ENCODE measurements around the gene PLXDC2.

The PLXDC2 gene

DNA sequence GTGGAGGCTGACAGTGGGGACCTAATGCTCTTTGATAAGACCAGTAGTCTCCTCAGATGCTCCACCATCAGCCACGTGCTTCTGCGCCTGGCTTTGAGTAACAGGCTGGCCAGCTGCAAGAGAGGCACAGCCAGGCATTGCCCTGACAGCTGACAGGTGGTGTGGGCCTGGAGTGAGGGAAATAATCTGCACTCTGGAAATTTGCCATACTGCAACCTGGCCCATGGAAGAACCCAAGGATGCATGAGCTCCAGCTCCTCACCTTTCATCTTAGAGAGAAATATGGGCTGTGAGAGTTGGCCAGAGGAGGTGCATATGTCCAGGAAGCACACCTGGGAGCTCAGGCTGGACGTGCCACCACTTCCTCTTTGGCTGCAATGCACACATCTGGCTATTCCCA is 118.9 kb downstream of the PLXDC2 start:
- DNase-seq (ENCODE audit: low read depth in 1 of 2, low spot score in 1 of 2), result no peak

DNA sequence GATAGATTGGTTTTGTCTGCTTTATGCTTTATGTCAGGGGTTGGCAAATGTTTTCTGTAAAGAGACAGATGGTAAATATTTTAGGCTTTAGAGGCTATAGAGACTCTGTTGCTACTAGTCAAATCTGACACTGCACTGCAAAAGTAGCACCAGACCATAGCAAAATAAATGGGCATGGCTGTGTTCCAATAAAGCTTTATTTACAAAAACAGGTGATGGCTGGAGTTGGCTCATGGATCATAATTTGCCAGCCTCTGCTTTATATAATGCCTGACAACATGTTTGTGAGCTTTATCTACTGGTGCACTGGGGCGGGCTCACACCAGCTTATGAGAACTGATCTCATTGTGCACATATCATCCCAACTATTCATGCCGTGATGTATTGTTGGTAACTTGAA is 120.1 kb downstream of the PLXDC2 start:
- DNase-seq (ENCODE audit: low read depth in 1 of 2, low spot score in 1 of 2), result no peak

DNA sequence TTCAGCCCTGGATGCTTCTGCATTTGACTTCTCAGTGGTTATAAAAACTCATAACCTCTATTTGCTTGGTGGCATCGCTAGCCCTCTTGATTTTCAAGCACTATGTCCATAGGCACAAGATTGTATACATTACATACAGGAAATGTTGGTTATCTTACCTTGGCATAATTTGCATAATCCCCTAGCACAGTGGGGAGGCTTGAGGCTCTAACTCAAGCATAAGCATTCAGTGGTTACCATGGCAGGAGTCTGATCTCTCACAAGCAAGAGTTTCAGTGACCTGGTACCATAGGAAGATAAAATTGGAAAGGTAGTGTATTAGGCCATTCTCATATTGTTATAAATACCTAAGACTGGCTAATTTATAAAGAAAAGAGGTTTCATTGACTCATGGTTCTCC is 121.8 kb downstream of the PLXDC2 start:
- no peak for DNase-seq (ENCODE audit: low read depth in 1 of 2, low spot score in 1 of 2)

DNA sequence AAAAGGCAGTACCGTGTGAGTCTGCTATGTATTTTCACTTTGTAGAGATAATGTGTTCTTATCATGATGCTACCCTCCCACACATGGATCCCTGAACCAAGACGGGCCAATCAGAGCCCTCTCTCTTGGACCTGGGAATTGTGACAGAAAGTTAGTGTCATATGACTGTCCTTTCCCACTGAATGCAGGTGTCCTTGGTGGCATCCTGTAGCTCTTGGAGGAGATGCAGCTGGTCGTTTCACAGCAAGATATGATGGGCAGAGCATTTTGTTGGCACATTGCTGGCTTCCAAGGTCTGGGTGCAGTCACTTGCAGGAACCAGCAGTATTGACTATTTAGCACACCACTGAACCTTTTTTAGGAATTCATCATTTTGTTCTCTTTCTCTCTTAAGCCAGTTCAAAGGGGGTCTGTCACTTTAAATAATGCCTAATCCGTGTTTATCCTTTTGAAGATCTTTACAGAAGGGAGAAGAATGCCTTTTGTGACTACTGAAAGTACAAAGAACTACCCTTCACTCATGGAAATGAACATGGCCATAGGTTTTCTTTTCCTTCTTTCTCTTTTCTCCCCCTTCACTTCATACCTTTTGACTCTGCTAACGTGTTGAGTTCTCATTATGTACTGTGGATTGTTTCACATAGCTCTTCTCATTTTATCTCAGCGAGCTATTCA is 125.1 kb downstream of the PLXDC2 start:
- no peak for DNase-seq (ENCODE audit: low read depth in 1 of 2, low spot score in 1 of 2)

DNA sequence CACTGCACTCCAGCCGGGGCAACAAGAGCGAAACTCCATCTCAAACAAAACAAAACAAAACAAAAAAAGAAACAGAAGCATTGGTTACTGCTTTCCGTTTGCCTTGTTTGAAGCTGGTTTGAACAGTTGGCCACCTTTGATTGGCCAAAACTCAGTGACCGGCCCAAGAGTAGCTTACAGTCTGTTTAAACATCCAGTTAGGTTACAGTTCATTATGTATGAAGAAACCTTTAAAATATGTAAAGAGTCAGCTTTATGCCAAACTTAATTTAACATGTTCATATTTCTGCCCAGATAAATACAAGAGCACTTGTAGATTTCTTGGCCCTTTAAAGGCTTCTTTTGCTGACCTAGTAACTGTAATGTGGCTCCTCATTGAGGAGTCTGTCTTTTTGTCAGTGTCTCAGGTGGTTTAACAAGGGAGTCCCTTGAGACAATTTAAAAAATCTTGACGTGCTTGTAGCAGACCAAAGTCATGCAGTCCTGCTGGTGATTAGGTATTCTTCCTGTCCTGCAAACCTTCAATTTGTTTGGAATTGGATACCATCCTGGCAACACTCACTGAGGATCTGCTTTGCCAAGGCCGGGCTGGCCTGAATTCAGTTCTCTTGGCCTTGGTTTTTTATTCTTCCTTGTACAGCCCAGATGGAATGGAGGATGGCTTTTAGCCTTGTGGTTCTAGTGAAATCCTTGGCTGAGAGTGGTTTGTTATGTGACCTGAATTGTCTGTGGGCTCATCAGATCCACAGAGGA is 128.9 kb downstream of the PLXDC2 start:
- no peak for DNase-seq (ENCODE audit: low read depth in 1 of 2, low spot score in 1 of 2)

DNA sequence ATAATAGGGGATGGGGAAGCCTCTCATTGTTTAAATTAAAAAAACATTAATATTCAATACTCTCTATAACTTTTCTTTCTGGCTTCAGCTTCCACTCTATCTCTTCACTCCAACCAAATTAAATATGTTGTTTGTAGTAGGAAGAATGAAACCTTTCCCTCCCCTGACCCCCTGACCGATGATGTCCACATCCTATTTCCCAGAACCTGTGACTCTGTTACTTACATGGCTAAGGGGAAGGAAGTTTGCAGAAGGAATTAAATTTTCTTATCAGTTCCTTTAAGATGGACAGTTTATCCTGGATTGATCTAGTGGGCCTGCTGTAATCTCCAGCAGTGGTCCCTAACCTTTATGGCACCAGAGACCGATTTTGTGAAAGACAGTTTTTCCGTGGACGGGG is 130.0 kb downstream of the PLXDC2 start:
- DNase-seq (ENCODE audit: low read depth in 1 of 2, low spot score in 1 of 2), result no peak

DNA sequence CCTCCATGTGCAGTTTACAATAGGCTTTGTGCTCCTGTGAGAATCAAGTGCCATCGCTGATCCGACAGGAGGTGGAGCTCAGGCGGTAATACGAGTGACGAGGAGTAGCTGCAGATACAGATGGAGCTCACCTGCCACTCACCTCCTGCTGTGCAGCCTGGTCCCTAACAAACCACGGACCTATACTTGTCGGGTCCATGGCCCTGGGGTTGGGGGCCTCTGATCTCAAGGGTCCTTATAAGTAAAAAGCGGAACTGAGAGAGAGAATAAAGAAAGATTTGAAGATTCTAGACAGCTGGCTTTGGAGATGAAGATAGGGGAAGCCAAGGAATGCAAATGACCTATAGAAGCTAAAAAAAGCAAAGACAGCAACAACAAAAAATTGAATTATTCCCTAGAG is 130.6 kb downstream of the PLXDC2 start:
- no peak for DNase-seq (ENCODE audit: low read depth in 1 of 2, low spot score in 1 of 2)

DNA sequence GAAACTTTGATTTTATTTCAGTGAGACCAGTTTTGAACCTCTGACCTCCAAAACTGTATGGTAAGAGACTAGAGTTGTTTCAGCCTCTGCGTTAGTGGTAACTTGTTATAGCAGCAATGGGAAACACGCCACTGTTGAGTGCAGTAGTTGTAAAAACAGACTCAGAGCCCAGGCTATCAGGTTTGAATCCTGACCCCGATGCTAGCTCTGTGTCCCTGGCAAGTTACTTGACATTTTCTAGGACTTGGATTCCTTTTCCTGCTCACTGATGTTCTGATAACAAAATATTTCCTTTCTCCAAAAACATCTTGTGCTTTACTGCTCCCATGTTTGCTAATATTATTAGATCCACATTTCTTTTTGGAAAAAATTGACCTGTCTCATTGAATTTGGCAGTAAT is 131.0 kb downstream of the PLXDC2 start:
- DNase-seq (ENCODE audit: low read depth in 1 of 2, low spot score in 1 of 2), result no peak

DNA sequence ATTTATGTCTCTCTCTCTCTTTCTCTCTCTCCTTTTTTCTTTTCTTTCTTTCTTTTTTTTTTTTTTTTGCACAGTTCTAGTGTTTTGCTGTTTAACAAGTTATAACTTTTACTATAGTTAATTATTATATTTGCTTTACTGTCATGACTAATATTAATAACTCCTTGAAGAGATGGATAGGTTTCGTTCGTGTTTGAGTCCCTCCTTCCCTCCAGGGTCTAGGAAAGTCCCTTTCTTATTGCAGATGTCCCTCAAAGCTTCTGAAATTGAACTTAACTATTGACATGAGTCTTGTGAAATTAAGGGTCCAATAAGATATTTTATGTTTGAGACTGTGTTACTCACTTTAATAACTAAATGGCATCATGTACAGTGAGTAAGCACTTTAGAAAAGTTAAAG is 131.4 kb downstream of the PLXDC2 start:
- DNase-seq (ENCODE audit: low read depth in 1 of 2, low spot score in 1 of 2), result no peak

DNA sequence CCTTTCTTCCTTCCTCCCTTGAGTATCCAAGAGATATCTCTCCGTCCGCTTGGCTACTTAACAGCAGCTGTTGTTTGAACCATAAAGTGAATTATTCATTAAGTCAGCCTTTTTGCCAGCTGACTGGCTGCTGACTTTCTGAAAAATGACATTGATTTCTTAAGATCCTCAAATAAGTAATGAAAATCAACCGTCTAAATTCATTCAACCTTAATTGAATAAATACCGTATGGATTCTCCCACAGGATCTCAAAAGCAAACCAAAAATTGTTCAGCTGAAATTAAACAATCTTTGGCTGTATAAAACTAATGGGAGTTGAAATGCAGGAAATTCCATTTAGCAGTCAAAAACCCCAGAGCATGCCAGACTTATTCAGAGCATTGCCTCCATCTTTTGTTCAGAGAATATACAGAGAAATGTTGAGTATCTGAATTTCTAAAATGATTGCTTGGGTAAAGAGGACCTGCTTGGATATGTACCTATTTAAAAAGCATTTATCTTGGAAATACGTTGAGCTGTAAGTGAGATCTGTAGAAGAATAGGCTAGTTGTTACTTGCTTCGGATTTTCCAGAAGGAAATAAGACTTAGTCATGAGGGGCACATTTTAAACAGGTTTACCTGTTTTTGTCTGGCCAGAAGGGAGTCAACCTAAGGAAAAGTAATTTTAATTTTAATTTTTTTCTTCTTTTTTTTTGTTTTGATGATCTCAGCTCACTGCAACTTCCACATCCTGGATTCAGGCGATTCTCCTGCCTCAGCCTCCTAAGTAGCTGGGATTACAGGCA is 136.2 kb downstream of the PLXDC2 start:
- DNase-seq (ENCODE audit: low read depth in 1 of 2, low spot score in 1 of 2), result no peak

DNA sequence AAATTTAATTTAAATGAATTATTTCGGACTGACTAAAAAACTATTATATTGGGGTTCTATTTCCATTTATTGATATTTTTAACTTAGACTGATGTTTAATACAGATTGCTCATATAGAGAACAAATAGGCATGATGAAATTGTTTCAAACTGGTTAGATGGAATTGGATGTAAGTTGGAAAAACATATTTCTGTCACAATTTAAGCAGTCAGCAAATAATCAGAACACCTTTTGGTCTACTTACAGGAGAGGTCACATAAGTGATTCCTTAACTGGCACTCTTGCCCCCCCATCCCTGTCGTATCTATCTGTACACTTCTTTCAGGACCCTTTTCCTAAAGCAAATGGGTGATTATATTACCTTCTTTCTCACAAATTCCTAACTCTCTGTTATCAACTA is 138.4 kb downstream of the PLXDC2 start:
- DNase-seq (ENCODE audit: low read depth in 1 of 2, low spot score in 1 of 2), result no peak

DNA sequence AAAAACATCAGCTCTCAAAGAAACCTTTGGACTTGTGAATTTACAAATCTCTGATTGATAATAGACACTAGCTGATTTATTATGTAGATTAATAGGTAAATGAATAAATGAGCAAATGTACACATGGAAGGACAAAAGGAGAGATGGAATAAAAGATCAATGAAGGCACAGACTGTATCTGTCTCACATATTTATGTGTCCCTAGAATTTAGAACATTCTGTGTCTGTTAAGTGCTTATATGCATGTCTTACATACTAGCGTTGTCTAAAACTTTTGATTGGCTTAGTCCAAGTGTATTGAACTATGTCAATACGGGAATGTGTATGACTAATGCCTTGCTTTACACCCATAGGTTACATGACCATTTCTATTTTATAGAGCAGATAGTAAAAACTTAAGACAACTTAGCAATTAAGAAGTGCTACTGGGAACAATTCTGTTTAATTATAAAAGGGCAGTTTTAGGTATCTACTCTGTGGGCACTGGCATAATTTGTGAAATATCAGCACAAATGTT is 140.3 kb downstream of the PLXDC2 start:
- no peak for DNase-seq (ENCODE audit: low read depth in 1 of 2, low spot score in 1 of 2)

DNA sequence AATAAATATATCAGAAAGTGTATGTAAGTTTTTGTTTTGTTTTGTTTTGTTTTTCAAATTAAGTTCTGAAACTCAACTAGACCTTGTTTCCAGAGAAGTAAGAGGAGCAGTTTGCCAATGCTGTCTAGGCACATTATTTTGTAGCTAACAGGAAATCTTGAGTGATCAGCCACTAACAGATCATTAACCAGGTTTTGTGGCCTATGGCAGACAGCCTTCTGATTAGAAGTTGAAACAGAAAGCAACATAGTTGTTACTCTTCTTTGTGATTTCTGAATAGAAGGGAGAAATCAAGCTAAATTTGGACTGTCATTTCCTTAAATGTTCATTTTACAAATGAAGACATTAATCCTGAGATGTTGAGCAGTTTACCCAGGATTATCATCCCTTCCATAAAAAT is 142.6 kb downstream of the PLXDC2 start:
- DNase-seq (ENCODE audit: low read depth in 1 of 2, low spot score in 1 of 2), result no peak

DNA sequence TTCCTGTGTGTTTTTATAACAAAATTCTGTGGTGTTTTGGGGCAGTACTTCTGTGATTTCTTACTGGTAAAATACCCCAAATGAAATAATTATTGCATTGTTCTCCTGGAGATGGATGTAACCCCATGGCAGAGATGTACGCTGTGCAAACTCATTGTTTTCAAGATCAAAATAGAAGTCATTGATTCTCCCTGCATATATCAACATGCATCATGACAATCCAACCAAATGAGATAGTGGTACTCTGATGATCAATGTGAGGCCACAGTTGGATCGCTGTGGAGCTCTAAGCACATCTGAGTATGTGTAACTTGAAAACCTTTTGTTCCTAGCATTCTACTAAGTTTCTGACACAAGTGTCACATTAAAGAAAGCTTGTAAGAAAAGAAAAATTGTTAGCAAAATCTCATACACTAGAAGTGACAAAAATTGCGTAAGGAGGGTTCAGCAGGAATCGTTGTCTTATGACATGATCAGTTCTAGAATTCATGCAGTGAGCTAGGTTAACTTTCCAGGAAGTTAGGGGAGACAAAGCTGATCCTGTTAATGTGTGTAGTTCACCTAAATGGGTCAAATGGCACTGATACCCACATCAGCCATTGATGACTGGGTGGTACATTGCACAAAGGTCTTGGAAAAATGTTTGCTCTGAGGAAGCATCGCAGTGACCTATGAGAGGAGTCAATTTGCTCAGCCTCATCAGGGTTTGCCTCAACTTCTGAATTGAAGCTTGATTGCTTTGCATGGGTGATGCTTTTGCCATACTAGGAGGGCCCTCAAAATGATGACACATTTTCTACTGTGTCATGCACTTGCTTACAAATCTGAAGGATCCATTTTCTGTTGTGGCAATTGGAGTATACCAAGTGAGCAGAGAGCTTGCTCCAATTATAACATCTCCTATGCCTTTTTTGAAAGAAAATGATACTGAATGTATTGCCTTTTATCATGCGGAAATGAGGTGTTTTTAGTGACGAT is 145.1 kb downstream of the PLXDC2 start:
- DNase-seq (ENCODE audit: low read depth in 1 of 2, low spot score in 1 of 2), result no peak

DNA sequence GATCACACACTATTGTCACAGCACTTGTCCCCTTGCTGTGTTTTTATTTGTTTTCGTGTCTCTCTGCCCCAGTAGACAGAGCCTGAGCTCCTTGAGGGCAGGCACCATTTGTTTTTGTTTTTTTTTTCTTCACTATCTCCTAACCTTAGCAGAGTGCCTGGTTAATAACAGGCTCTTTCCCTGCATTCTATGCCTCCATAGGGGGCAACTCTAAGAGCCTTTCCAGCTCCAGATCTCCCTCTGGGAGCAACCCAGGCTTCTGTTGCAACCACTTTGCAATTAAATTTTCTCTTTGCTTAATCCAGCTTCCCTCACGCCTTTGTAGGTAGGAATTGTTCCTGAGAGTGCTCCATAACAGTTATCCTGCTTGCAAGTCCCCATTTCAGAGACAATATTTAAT is 148.4 kb downstream of the PLXDC2 start:
- DNase-seq (ENCODE audit: low read depth in 1 of 2, low spot score in 1 of 2), result no peak

DNA sequence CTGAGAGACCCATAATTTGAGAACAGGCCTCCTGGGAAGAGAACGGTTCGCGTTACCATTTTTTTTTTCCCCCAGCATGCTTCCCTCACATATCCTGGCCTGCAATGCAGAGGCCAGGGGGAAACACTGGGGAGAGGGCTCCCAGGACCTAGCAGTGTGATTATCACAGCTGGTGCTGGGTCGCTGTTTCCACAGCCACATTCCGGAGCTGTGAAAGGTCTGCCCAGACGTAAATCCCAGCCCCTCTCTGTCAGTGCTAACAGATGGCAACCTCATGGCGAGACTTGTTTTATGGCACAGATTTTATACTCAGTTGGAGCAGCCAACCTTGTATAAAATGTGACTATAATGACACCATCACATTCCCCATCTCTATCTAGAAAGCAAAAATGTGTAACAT is 150.5 kb downstream of the PLXDC2 start:
- DNase-seq (ENCODE audit: low read depth in 1 of 2, low spot score in 1 of 2), result no peak

DNA sequence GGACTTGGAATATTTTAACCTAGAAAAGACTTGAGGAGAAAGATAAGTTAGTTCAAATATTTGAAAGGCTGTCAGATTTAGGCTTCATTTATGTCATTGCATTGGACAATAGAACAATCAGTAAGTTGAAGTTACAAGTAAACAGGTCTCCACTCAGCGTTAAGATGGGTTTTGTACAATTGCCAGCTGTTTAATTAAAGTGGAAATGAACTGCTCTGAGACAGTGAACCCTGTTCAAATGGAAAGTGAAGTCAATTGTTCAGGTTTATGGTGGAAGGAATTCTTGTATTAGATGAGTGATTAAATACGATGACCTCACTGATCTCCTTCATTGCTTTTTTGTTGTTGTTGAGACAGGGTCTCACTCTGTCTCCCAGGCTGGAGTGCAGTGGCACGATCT is 151.7 kb downstream of the PLXDC2 start:
- no peak for DNase-seq (ENCODE audit: low read depth in 1 of 2, low spot score in 1 of 2)

DNA sequence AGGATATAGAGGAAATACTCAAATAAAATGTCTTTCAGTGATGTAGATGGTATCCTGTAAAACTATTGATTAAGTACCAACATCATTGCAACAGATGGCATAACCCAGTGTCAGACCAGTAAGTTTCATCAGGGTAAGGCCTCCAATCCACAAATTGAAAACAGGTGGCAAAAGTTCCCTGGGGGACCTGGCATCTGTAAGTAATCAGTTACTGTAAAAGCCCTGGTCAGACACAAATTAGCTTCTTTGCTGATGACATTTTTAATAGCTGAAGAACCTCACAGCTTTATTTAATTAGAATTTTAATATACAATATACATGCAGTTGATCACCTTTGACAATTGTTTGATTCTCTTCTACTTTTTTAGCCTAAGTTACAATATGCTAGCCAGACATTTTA is 152.5 kb downstream of the PLXDC2 start:
- DNase-seq (ENCODE audit: low read depth in 1 of 2, low spot score in 1 of 2), result no peak

DNA sequence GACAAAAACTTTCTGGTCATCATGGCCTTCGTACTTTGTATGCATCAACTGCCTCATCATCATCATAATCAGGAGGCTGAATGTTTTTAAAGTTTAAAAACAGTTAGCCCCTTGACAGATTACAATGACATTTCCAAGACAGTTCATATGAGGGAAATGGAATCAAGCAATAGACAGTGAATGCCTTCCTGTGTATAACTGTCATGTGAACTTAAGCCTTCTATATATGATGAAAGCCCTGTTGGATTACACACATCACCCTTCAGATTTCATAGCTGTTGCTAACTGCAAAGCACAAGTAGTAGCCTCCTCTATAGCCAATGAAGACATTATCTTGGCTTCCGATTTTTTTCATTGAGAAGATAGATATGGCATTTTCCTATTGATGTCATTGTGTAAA is 154.0 kb downstream of the PLXDC2 start:
- DNase-seq (ENCODE audit: low read depth in 1 of 2, low spot score in 1 of 2), result no peak

DNA sequence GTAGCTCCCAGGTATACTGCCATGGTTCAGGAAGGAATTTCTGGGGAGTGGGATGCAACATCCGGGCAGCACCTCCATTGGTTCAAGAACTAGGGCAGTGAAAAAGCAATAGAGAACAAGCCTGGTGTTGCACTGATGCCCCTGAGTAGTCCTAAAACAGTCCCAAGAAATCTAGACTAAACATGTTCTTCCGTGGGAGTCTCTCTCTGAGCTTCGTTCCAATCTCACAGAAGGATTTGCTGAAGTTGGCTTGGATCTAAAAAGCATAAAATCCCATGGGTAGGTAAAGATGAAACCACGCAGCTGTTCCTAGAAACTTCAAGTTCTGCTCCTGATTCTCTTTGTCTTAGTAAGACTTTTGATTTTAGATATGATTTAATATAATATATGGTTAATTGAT is 154.5 kb downstream of the PLXDC2 start:
- DNase-seq (ENCODE audit: low read depth in 1 of 2, low spot score in 1 of 2), result no peak
